NCI-H2227 treated with DMSO at 0.1 percent for 48 hours (cell line): ENCODE measurements around the gene DCHS1.

Source experiments
- DNase-seq: peaks from one replicate; lab custom pipeline; 2025; lab: John Stamatoyannopoulos, UW

DCHS1 gene

DNA sequence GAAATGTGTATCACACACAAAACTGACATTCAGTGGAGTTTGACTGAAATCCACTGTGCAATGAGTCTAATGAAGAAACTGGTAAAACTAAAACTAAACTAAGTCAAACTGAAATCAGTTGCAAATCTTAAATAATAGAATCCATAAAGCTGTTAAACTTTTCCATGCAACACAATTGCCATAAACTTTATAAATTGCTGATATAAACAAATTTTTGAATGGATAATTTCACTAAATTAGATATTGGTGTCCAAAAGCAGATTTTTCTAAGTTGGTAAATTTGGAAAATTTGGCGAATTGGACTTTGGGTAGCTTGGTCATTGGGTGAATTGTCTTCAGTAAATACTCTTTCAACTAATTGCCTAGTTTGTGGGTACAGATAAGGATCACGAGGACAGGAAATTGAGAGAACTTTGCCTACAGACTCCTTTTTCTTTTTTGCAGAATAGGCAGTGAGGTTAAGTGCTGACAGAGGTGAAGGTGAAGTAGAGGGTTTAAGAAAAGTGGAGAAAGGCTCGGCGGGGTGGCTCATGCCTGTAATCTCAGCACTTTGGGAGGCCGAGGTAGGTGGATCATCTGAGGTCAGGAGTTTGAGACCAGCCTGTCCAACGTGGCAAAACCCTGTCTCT, 14.7 kb upstream of the DCHS1 start:
- no peak for DNase-seq

GRCh38 chr11:6667733-6668374, 12.2 kb upstream of the DCHS1 start:
- DNase-seq: no peak

GRCh38 chr11:6666302-6667183, 10.9 kb upstream of the DCHS1 start:
- DNase-seq: no peak

GRCh38 chr11:6664551-6664950, 8.9 kb upstream of the DCHS1 start:
- no peak for DNase-seq

- no peak for DNase-seq
Measured at GRCh38 chr11:6663794-6664469, 8.3 kb upstream of the DCHS1 start.

GRCh38 chr11:6660712-6661111, 5.1 kb upstream of the DCHS1 start:
- DNase-seq: no peak

- no peak for DNase-seq
Measured at GRCh38 chr11:6658647-6659046, 3.0 kb upstream of the DCHS1 start.

GRCh38 chr11:6657346-6657745, 1.7 kb upstream of the DCHS1 start:
- DNase-seq: no peak

GRCh38 chr11:6656936-6657335, 1.3 kb upstream of the DCHS1 start:
- DNase-seq: peak; percentile 20

DNA sequence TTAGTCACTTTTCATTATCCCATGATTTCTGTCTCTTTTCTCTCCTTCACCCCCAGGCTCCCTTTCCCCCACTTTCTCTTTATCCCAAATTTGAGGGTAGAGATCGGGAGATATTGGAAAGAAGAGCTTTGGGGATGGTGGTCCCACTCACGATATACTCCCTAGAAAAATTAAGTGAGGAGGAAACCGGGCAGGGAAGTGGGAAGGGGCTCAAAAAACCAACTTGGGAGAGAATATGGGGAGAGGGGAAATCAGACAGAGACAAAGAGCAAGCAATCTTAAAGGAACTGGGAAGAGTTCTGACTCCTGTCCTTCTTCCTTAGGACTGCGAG, 941 bp upstream of the DCHS1 start:
- DNase-seq: no peak

DNA sequence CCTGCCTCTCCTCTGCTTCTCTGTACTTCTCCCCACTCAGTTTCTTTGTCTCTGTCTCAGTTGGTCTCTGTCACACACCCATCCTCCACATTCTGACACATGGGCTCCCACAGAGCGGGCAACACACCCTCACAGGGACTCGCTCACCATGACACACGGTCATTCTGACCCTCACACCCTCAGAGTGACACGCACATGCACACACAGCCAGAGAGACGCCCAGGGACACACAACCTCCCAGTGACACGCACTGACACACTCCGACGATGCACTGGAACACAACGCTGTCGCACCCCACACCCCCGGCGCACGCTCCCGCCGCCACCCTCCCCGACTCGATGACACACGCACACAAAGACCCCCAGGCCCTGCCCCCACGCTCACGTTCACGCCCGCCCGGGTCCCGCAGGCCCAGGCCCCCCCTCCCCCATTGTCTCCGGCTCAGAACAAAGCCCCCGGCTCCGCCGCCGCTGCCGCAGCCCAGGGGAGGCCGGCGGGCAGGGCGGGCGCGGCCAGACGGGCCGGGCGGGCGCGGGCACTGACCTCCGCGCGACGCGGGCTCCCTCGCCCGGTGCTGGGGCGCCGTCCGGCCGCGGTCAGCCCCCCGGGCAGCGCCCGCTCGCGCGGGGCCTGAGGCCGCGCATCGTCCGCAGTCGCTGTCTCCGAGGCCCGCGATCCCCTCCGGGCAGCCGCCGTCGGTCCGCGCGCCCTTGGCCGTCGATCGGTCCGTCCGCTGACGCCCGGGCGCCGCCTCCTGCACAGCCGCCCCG, 404 bp downstream of the DCHS1 start:
- peak; percentile 53 for DNase-seq

GRCh38 chr11:6654281-6655019, 1.2 kb downstream of the DCHS1 start:
- DNase-seq: no peak

DNA sequence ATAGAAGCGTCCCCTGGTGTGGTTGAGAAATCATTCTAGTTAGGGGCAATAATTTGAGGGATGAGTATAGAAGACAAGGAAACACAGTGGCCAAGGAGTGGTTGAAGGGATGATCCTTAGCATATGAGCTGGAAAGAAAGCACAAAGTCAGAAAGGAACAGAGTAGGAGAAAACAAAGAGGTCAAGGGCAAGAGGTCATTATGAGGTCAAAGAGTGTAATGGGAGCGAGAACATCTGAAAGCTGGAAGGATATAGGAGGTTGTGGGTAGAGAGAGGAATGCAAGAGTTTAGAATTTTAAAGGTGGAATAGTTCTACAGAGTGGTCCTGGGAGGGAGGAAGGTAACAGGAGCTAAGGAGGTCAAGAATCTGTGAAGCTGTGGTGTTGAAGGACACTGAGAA, 2.0 kb downstream of the DCHS1 start:
- DNase-seq: no peak

- no peak for DNase-seq
Measured at GRCh38 chr11:6653097-6653496, 2.5 kb downstream of the DCHS1 start.

GRCh38 chr11:6652182-6652581, 3.4 kb downstream of the DCHS1 start:
- DNase-seq: no peak

GRCh38 chr11:6650980-6651379, 4.6 kb downstream of the DCHS1 start:
- DNase-seq: no peak

GRCh38 chr11:6650104-6650503, 5.5 kb downstream of the DCHS1 start:
- no peak for DNase-seq

DNA sequence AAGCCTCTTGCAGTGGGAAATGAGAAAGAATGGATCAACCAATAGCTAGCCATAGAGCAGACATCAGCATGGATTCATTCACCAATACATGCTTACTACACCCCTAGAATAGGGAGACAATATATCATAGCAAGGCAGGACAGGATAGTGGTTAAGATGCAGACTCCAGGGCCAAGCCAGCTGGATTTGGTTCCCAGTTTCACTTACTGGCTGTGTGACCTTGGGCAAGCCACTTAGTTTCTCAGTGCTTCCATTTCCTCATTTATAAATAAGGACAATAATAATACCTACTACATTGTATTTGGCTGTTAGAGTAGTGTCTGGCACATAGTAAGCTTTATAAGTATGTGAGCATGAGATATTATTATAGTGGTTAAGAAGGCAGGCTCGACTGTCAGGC, 7.1 kb downstream of the DCHS1 start:
- no peak for DNase-seq

GRCh38 chr11:6647836-6648235, 7.8 kb downstream of the DCHS1 start:
- no peak for DNase-seq

- no peak for DNase-seq
Measured at GRCh38 chr11:6646918-6647679, 8.5 kb downstream of the DCHS1 start.

DNA sequence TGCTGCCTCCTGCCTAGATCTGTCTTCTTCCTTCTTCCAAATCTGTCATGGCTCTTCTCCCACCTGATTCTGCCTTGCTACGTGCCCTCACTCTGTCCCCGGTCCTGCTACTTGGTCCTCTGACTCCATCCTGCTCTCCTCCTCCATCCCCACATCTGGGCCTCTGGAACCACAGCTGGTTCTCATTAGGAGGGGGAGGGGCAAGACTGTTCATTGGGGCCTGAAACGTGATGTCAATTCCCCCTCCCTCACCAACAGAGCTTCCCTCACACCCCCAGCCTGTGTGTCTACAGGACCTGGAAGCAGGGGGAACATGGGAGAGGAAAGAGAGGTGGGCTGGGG, 9.1 kb downstream of the DCHS1 start:
- no peak for DNase-seq
